LNCAP (cell line): ENCODE results near the gene NID1.

ENCODE experiments used
- TF ChIP-seq, protein P1 (sequence below): fragments of 450-650 bp; IDR thresholded peaks from 2 replicates; pipeline ENCODE4 v1.5.1; 2017; ENCODE audit warnings: mild to moderate bottlenecking

The NID1 gene

DNA sequence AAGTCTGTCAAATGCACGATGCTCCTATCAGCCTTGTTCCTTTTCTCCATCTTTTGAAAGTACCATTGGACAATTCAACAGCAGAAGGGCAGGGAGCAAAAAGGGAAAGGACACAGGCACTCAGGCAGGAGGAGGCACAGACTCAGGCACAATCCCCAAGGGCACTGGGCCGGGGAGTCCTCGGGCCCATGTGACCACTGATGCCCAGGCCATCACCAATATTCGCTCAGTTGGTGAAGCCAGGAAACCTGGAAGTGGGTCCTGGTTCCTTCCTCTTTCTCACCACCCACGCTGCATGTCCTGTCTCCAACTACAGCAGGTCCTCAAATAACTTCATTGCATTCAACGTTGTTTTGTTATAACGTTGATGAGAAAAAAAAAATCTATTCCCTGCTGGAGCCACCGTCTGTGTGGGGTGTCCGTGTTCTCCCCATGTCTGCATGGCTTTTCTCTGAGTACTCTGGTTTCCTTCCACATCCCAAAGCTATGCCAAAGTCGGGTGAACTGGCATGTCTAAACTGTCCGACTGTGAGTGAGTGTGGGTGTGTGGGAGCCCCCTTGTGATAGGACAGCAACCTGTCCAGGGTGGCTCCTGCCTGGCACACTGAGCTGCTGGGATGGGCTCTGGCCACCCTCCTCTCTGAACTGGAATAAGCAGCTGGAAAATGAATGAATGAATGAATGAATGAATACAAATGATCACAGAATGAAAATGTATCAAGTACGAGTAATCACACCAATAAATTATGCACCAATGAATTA, 12.5 kb downstream of the NID1 start:
- TF ChIP-seq, protein P1, sequence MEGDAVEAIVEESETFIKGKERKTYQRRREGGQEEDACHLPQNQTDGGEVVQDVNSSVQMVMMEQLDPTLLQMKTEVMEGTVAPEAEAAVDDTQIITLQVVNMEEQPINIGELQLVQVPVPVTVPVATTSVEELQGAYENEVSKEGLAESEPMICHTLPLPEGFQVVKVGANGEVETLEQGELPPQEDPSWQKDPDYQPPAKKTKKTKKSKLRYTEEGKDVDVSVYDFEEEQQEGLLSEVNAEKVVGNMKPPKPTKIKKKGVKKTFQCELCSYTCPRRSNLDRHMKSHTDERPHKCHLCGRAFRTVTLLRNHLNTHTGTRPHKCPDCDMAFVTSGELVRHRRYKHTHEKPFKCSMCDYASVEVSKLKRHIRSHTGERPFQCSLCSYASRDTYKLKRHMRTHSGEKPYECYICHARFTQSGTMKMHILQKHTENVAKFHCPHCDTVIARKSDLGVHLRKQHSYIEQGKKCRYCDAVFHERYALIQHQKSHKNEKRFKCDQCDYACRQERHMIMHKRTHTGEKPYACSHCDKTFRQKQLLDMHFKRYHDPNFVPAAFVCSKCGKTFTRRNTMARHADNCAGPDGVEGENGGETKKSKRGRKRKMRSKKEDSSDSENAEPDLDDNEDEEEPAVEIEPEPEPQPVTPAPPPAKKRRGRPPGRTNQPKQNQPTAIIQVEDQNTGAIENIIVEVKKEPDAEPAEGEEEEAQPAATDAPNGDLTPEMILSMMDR: no peak

DNA sequence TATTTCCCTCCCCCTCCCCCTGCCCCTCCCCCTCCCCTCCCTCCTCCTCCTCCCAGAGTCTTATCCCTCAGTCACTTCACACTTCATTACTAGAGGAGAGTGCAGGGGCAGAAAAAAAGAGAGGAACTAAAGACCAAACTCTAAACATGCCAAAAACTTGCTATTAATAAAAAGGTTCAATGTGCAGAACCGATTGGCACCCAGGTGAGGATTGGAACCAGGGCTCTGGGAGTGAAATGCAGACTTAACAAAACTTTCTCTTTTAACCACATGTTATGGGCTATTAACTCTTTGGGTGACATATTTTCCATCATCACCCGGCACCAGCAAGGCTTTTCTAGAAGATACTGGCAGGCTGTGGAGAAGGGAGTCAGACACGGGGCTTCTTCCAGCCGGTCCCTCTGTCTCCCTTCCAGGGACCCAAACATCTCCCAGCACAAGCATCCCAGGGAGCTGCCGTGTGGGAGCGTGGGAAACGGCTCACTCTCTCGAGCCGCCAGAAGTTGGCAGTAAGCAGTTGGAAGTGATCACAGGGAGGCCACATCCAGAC, 13.6 kb downstream of the NID1 start:
- TF ChIP-seq, protein P1: no peak

DNA sequence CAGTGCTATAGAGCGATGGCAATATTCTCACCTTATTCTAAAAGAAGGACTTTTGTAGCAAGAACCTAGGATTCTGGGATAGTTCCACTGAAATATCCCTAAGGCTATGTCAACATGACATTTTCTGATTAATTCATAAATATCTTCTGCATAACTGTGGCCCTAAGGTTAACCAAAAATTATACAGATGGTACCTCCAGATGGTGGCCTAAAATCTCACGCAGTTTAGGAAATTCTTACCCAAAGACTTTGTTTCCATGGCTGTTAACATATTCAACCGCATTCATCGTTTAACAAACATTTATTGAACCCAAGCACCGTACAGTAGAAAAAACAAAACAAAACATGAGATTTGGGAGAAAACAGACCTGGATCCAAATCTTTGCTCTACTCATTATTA, 19.1 kb downstream of the NID1 start:
- TF ChIP-seq, protein P1: no peak

DNA sequence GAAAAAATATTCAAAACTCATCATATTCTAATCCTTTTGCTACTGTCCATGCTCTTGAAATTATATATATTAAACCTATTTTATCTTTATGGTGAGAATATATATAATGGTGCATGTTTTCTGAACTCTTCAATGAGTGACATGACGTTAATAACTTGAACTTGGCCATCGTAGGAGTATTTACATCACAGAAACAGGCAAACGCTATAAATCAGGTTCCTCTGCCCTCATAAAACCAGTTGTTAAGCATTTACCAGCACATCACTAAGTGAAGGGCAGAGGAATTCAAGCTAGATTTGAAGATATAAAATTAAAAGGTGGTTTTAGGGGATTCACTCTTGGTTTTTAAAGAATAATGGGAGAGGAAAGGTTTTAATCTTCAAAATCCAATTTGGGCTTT, 20.5 kb downstream of the NID1 start:
- TF ChIP-seq, protein P1: no peak

DNA sequence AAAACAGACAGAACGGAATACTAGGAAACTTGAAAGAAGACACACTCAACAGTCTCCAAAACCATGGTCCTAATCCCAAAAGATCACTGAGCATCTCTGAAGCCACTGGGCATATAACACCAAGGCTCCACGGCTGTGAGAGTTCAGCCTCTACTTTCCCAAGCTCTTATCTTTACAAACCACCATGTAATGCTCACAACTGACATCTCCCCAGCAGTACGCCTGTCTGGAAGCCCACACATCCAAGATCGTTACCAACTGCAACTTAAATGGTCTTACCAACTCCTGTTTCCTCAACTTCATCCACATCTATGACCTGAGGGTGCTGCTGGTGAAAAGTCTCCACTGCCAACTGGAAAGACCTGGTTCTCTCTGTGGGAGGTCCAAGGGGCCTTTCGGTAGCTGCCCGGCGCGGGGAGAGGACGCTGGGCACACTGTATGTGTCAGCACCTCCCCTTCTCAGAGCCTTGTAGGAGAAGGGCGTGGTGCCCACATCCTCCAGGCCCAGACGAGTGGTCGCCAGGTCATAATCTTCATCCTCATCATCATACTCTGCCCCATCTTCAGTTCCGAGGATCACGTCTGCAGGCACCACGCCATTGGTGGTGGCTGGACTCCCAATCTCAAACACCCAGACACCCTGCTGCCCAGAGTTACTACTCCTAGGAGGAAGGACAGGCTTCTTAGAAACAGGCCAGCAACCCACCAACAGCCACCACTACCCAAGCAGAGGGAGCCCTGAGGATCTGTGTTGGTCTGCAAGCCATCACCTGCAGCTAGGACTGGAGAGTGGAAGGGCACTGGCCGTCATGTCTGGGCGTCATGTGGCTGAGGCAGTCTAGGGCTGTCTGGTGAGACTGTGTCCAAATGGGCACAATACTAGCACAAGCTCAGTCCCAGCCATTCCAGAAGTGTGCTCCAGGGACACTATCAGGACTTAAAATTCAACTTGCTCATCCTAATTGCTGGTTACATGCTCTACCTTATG, 23.0 kb downstream of the NID1 start:
- TF ChIP-seq, protein P1: no peak

DNA sequence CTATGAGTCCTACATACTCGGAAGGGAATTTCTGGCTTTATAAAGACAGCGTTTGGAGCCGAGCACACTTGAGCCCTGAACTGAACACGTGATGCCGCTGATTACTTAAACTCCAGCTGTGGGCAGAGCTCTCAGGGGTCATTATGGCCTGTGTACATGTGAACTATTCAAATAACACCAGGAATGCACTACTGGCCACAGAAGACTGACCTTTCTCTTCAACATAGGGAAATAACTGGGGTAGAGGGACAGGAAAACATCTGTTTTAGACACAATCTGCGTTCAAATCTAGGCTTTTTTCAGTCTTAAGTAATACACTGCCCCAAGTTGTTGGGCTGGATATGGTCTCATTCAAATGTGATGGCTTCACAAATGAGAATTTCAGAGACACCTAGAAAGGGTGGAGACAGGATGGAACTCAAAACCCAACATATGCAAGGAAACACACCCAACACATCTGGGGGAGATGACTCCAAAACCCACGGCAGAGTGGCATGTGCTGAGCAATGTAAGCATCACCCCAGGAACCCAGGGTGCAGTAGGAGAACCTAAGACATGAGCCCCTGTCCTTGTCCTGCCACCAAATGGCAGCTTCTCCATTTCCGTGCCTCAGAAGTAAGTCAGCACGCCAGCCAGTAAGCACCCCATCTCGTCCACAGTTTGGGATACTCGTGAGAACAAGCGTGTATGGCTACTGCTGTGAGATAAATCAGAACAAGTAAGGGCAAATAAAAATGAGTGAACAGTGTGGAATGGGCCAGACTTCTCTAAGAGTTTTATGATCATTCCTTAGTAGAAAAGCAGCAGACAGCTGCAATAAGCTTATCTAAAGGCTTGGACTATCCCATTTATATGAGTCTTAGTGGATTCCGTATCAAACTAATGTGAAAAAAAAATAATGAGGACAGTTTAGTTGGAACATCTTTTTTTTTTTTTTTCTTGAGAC, 24.9 kb downstream of the NID1 start:
- TF ChIP-seq, protein P1: no peak
